Activated naive CD8-positive, alpha-beta T cell treated with anti-CD3 and anti-CD28 coated beads, Interleukin-2, amount 10 ng/mL, durations not matched to agents 7 days and 5 days (primary cell): ENCODE data around the gene TEKT5. TPM values are rescaled to one million over a fixed set of nuclear protein-coding genes. Genes with fewer than 3 reads are reported as not detected.
"Not testable (repeated sequence)": the region's sequence is repeated elsewhere in the genome, so short reads cannot be mapped to it uniquely, and the experiment has no call there.

Experiments
- ATAC-seq: fragments of 150-1000 bp; cut with Tn5 transposase; one replicate; pipeline ENCODE4 v1.10.0; 2021; ENCODE audit warnings: low read depth, moderate library complexity
- POLR2A ChIA-PET: fragments of 350-600 bp; sonication (Branson Sonifier 250); formaldehyde crosslinking; loops from one replicate; lab custom pipeline; 2021; ENCODE audit warnings: antibody characterized with exemption; lab: Charles Lee
- DNase-seq: peaks from one replicate; pipeline ENCODE4 v3.0.0; 2021
- H3K27ac Mint-ChIP-seq: one replicate; pipeline ENCODE4 v1.8.0; 2022; ENCODE audit warnings: mild to moderate bottlenecking, mixed read lengths
- H3K27me3 Mint-ChIP-seq: one replicate; pipeline ENCODE4 v1.8.0; 2022; ENCODE audit warnings: mild to moderate bottlenecking, moderate library complexity, mixed read lengths
- H3K36me3 Mint-ChIP-seq: one replicate; pipeline ENCODE4 v1.8.0; 2021; ENCODE audit warnings: mild to moderate bottlenecking, mixed read lengths
- H3K4me1 Mint-ChIP-seq: one replicate; pipeline ENCODE4 v1.8.0; 2021; ENCODE audit warnings: mixed read lengths
- H3K4me3 Mint-ChIP-seq: one replicate; pipeline ENCODE4 v1.8.0; 2022; ENCODE audit warnings: mild to moderate bottlenecking, moderate library complexity, mixed read lengths
- H3K9me3 Mint-ChIP-seq: one replicate; pipeline ENCODE4 v1.8.0; 2021; ENCODE audit warnings: mixed read lengths
- total RNA-seq, 2 experiments: library from RNA; stranded (reverse); gene quantifications; one replicate each; pipeline ENCODE4 v1.2.3, GENCODE V29; 2021

The TEKT5 gene
- total RNA-seq, 2 experiments from 2014 or later = not detected

GRCh38 chr16:10679921-10680320 is 14.8 kb downstream of the TEKT5 start:
- no peaks in the 10 kb centered on the region for H3K36me3 Mint-ChIP-seq
- POLR2A ChIA-PET = no interaction called here
- H3K9me3 Mint-ChIP-seq = no peaks in the 10 kb centered on the region
- no peak overlapping the region for H3K27ac Mint-ChIP-seq
- H3K4me3 Mint-ChIP-seq = no peak overlapping the region
- DNase-seq (no peak), ATAC-seq (no peak)
- H3K4me1 Mint-ChIP-seq = no peaks in the 10 kb centered on the region
- no peaks in the 10 kb centered on the region for H3K27me3 Mint-ChIP-seq

DNA sequence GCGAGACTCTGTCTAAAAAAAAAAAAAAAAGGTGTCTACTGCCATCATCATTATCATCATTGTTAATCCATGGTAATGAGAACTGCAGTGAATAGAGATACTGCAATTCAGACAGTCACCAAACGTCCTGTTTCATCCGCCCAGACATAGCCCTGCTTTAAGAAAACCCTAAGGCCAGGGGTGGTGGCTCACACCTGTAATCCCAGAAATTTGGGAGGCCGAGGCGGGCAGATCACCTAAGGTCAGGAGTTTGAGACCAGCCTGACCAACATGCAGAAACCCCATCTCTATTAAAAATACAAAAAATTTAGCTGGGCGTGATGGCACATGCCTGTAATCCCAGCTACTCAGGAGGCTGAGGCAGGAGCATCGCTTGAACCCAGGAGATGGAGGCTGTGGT is 15.3 kb downstream of the TEKT5 start:
- POLR2A ChIA-PET, H3K27me3 Mint-ChIP-seq, H3K36me3 Mint-ChIP-seq, H3K9me3 Mint-ChIP-seq, ATAC-seq, H3K27ac Mint-ChIP-seq, DNase-seq, H3K4me3 Mint-ChIP-seq, H3K4me1 Mint-ChIP-seq: not testable (repeated sequence)

DNA sequence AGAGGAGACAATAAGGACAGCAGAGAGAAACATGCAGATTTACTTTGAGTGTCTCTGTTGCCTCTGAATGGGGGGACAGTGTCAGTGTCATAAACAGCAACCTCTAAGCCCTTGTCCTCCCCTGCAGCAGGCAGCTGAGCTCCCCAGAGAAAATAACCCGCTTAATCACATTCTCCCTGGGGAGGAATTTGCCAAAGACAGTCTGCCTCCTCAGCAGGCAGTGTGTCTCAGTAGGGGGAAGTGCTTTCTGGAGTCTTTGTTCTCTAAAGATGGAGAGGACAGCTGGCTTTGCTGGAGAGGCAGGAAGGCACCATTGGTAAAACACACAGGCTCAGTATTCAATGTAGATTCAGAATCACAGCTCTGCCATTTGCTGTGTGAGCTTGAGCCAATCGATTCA is 16.1 kb downstream of the TEKT5 start:
- Mint-ChIP-seq H3K27ac (no peak overlapping the region), H3K4me1 (no peaks in the 10 kb centered on the region), H3K4me3 (no peak overlapping the region), H3K9me3 (no peaks in the 10 kb centered on the region), H3K27me3 (no peaks in the 10 kb centered on the region), H3K36me3 (no peaks in the 10 kb centered on the region)
- no peak for ATAC-seq
- DNase-seq = no peak
- POLR2A ChIA-PET = no interaction called here

DNA sequence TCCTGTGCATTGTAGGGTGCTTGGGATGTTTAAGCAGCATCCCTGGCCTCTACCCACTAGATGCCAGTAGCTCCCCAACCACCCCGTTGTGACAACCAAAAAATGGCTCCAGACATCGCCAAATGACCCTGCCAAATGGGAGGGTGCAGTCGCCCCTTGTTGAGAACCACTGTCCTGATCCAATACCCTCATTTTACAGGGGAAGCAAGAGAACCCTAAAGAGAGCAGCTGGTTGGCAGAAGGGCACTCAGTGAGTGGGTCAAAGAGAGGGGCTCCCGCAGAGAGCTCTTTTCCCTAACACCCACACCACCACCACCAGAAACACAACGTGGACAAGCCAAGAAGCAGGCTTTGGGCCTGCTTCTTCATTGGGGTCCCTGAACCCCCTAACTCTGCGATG is 18.4 kb downstream of the TEKT5 start:
- no peaks in the 10 kb centered on the region for H3K36me3 Mint-ChIP-seq
- POLR2A ChIA-PET = no interaction called here

DNA sequence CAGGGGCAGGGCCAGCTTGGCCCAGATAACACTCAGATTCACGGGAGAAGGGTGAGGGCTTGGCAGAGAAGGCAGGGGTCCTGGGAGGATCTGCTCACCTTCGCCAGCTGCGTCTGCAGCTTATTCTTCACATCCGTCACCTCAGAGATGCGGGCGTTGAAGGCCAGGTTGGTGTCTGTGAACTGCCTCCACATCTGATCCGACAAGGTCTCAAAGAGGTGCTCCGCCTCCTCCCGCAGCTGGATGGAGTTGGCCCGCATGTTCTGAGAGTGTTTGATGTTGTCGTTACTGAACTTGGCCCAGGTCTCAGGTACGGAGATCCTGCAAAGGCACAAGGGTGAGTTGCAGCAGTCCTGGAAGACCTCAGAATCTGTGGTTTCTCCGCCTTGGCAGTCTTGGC is 18.9 kb downstream of the TEKT5 start:
- H3K27me3 Mint-ChIP-seq = no peaks in the 10 kb centered on the region
- POLR2A ChIA-PET = no interaction called here
- H3K27ac Mint-ChIP-seq = no peak overlapping the region
- H3K36me3 Mint-ChIP-seq = no peaks in the 10 kb centered on the region
- no peak overlapping the region for H3K4me3 Mint-ChIP-seq
- H3K9me3 Mint-ChIP-seq = no peaks in the 10 kb centered on the region
- DNase-seq (no peak), ATAC-seq (no peak)
- H3K4me1 Mint-ChIP-seq = no peaks in the 10 kb centered on the region

More for the DNA sequence above, 18.4 kb downstream of the TEKT5 start:
- ATAC-seq (no peak), DNase-seq (no peak)
- Mint-ChIP-seq H3K9me3 (no peaks in the 10 kb centered on the region), H3K4me3 (no peak overlapping the region), H3K27ac (no peak overlapping the region), H3K4me1 (no peaks in the 10 kb centered on the region), H3K27me3 (no peaks in the 10 kb centered on the region)

GRCh38 chr16:10675216-10675615 is 19.5 kb downstream of the TEKT5 start:
- Mint-ChIP-seq H3K36me3 (no peaks in the 10 kb centered on the region), H3K4me1 (no peaks in the 10 kb centered on the region), H3K9me3 (no peaks in the 10 kb centered on the region), H3K4me3 (no peak overlapping the region), H3K27me3 (no peaks in the 10 kb centered on the region), H3K27ac (no peak overlapping the region)
- ATAC-seq (no peak), DNase-seq (no peak)
- POLR2A ChIA-PET = no interaction called here

- no peaks in the 10 kb centered on the region for H3K4me1 Mint-ChIP-seq
- no peaks in the 10 kb centered on the region for H3K9me3 Mint-ChIP-seq
- ATAC-seq (no peak), DNase-seq (no peak)
- H3K4me3 Mint-ChIP-seq = no peak overlapping the region
- H3K36me3 Mint-ChIP-seq = no peaks in the 10 kb centered on the region
- H3K27ac Mint-ChIP-seq = no peak overlapping the region
- POLR2A ChIA-PET = no interaction called here
- H3K27me3 Mint-ChIP-seq = no peaks in the 10 kb centered on the region
Observed at GRCh38 chr16:10671729-10672128, 23.0 kb downstream of the TEKT5 start.

DNA sequence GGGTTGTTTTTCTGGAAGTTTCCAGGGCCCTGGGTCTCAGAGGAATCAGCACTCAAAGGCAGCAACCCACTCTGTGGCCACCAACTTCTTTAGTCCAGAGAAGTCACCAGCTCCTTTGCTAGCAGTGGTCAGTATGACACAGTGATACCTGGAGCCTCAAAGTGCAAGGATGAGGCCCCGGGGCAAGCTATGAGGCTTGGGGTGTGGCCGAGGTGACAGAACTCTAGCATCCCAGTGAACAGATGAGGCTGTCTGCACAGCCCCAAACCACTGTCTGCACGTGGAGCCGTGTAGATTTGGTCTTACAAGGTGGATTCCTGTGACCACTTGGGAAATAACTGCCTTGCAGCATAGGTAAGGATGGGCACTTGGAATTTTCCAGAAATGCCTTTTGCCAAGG is 24.9 kb downstream of the TEKT5 start:
- no peaks in the 10 kb centered on the region for H3K36me3 Mint-ChIP-seq
- no peaks in the 10 kb centered on the region for H3K4me1 Mint-ChIP-seq
- no peak for ATAC-seq
- POLR2A ChIA-PET = no interaction called here
- H3K27me3 Mint-ChIP-seq = no peaks in the 10 kb centered on the region
- no peak overlapping the region for H3K27ac Mint-ChIP-seq
- H3K4me3 Mint-ChIP-seq = no peak overlapping the region
- no peak for DNase-seq
- no peaks in the 10 kb centered on the region for H3K9me3 Mint-ChIP-seq

DNA sequence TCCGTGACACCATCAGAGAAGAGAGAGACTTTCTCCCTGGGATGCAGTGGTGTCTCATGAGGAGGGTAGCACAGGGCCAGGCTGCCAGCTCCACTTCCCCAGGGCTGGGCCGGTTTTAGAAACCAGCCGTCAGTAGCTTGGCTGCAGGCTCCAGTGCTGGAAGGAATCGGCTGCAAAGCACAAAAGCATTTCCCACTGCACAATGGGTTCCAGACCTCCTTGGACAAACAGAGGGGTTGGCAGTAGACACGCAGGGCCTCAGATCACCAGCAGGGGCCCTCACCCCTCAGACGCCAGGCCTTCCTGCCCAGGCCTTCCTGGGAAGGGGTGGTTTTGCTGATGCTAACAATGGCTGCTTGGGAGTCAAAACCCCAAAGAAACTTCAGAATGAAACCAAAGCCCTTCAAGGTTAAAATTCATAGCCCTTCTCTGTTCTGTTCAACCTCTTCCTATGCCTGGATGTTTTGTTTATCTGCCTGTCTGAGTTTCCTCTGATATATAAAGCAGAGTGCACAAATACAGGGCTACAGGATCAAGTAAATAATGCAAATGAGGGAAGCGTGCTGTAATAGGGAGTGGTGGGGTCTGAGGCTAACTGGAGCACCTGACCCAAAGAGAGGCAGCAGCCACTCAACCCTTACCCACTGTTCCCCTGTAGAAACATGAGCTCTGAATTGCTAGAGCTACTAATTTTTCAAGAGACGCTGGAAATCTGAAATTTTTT is 26.2 kb downstream of the TEKT5 start:
- Mint-ChIP-seq H3K4me1 (no peaks in the 10 kb centered on the region), H3K27ac (no peak overlapping the region), H3K27me3 (no peaks in the 10 kb centered on the region), H3K36me3 (no peaks in the 10 kb centered on the region), H3K4me3 (no peak overlapping the region), H3K9me3 (no peaks in the 10 kb centered on the region)
- POLR2A ChIA-PET = interaction anchor here (0.6 kb wide), 1 partner anchor 95 kb away, joined by 3 read pairs; no protein-coding TSS in a partner anchor
- ATAC-seq = no peak
- DNase-seq = no peak

GRCh38 chr16:10667239-10667638 is 27.5 kb downstream of the TEKT5 start:
- no peaks in the 10 kb centered on the region for H3K9me3 Mint-ChIP-seq
- no peaks in the 10 kb centered on the region for H3K4me1 Mint-ChIP-seq
- no peak for ATAC-seq
- no peak overlapping the region for H3K4me3 Mint-ChIP-seq
- peaks cover 2% of the 10 kb centered on the region for H3K27me3 Mint-ChIP-seq
- no peak for DNase-seq
- POLR2A ChIA-PET = no interaction called here
- no peaks in the 10 kb centered on the region for H3K36me3 Mint-ChIP-seq
- no peak overlapping the region for H3K27ac Mint-ChIP-seq

- no peak for ATAC-seq
- Mint-ChIP-seq H3K36me3 (no peaks in the 10 kb centered on the region), H3K4me3 (no peak overlapping the region), H3K27ac (no peak overlapping the region), H3K4me1 (no peaks in the 10 kb centered on the region), H3K9me3 (no peaks in the 10 kb centered on the region), H3K27me3 (peaks cover 2% of the 10 kb centered on the region)
- POLR2A ChIA-PET = no interaction called here
- DNase-seq = no peak
Observed at GRCh38 chr16:10666291-10666690, 28.4 kb downstream of the TEKT5 start.

DNA sequence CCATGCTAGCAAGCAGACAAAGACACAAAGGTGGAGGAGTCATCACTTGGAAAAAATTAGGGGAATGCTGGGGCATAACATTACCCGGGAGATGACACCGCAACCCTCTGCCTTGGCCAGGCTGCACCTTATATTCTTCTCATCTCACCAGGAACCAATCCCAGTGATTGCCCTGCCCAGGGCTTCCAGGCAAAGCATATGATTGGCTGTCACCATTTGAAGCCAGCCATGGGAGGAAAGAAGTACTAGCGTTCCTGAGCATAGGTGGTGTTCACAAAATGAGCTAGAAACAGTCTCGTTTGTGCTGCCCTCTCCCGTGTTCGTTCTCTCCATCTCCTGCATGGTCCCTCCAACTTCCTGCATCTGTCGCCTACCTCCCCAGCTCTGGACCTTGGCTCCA is 29.6 kb downstream of the TEKT5 start:
- POLR2A ChIA-PET = no interaction called here
- H3K36me3 Mint-ChIP-seq = no peaks in the 10 kb centered on the region
- no peaks in the 10 kb centered on the region for H3K4me1 Mint-ChIP-seq
- peaks cover 2% of the 10 kb centered on the region for H3K27me3 Mint-ChIP-seq
- H3K27ac Mint-ChIP-seq = no peak overlapping the region
- ATAC-seq = no peak
- H3K9me3 Mint-ChIP-seq = no peaks in the 10 kb centered on the region
- H3K4me3 Mint-ChIP-seq = no peak overlapping the region
- DNase-seq = no peak

GRCh38 chr16:10664720-10665126 is 30.0 kb downstream of the TEKT5 start:
- ATAC-seq = no peak
- POLR2A ChIA-PET = no interaction called here
- H3K4me3 Mint-ChIP-seq = no peak overlapping the region
- H3K36me3 Mint-ChIP-seq = no peaks in the 10 kb centered on the region
- H3K9me3 Mint-ChIP-seq = no peaks in the 10 kb centered on the region
- DNase-seq = no peak
- H3K27me3 Mint-ChIP-seq = peaks cover 2% of the 10 kb centered on the region
- no peaks in the 10 kb centered on the region for H3K4me1 Mint-ChIP-seq
- H3K27ac Mint-ChIP-seq = no peak overlapping the region

GRCh38 chr16:10663744-10664143 is 31.0 kb downstream of the TEKT5 start:
- ATAC-seq = no peak
- H3K9me3 Mint-ChIP-seq = no peaks in the 10 kb centered on the region
- POLR2A ChIA-PET = no interaction called here

More at GRCh38 chr16:10663744-10664143, 31.0 kb downstream of the TEKT5 start:
- H3K27ac Mint-ChIP-seq = no peak overlapping the region
- no peaks in the 10 kb centered on the region for H3K36me3 Mint-ChIP-seq
- H3K4me1 Mint-ChIP-seq = no peaks in the 10 kb centered on the region
- no peak overlapping the region for H3K4me3 Mint-ChIP-seq
- peaks cover 2% of the 10 kb centered on the region for H3K27me3 Mint-ChIP-seq
- DNase-seq = no peak
